Bronchial epithelial cell (primary cell): ENCODE data around the gene FBN1. TPM values are rescaled to one million over a fixed set of nuclear protein-coding genes. Genes with fewer than 3 reads are reported as not detected.

ENCODE experiments used
- DNase-seq: peaks from one replicate; pipeline ENCODE4 v3.0.0-alpha.2; 2010; ENCODE audit warnings: low read depth
- FAIRE-seq: peaks from 2 replicates; lab custom pipeline; 2011; peaks lifted over from hg19 to GRCh38; lab: Jason Lieb, UNC
- H3K27me3 ChIP-seq: 2 replicates; pipeline ENCODE4 v1.5.1; 2011; ENCODE audit warnings: low read length; ENCODE audit not compliant: control insufficient read depth, insufficient read depth
- H3K36me3 ChIP-seq: 2 replicates; pipeline ENCODE4 v1.5.1; 2011; ENCODE audit warnings: low read length; ENCODE audit not compliant: control insufficient read depth, insufficient read depth
- H3K4me3 ChIP-seq: 2 replicates; pipeline ENCODE4 v1.5.1; 2011; ENCODE audit warnings: mild to moderate bottlenecking, low read depth, low read length, control low read depth
- total RNA-seq: library from RNA; depleted of rRNA; stranded (reverse); fragments of >200 nt; gene quantifications from 2 replicates; pipeline ENCODE4 v1.2.1, GENCODE V29; 2014
- TF ChIP-seq, protein P1 (sequence below): IDR thresholded peaks from 2 replicates; pipeline ENCODE4 v1.5.1; 2011; ENCODE audit warnings: mild to moderate bottlenecking, moderate library complexity, low read length, control low read depth, inconsistent platforms; ENCODE audit not compliant: insufficient read depth, severe bottlenecking

The FBN1 gene
- total RNA-seq, 1 donor from 2014 or later: 6.3 TPM

DNA sequence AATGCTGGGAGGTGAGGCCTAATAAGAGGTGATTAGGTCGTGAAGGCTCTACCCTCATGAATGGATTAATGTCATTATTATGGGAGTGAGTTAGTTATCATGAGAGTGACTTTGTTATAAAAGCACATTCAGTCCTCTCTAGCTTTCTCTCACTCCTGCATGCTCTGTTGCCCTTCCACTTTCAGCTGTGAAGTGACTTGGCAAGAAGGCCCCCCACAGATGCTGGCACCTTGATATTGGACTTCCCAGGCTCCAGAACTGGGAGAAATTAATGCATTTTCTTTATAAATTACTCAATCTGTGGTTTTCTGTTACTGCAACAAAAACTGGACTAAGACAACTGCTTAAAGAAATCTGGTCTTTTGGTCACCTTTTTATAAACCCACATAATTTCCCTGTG is 144.3 kb downstream of the FBN1 start:
- DNase-seq (no peak), FAIRE-seq (no peak)
- Histone ChIP-seq H3K36me3 (no peaks in the 10 kb centered on the region), H3K4me3 (no peak overlapping the region), H3K27me3 (no peaks in the 10 kb centered on the region)
- TF ChIP-seq, protein P1, sequence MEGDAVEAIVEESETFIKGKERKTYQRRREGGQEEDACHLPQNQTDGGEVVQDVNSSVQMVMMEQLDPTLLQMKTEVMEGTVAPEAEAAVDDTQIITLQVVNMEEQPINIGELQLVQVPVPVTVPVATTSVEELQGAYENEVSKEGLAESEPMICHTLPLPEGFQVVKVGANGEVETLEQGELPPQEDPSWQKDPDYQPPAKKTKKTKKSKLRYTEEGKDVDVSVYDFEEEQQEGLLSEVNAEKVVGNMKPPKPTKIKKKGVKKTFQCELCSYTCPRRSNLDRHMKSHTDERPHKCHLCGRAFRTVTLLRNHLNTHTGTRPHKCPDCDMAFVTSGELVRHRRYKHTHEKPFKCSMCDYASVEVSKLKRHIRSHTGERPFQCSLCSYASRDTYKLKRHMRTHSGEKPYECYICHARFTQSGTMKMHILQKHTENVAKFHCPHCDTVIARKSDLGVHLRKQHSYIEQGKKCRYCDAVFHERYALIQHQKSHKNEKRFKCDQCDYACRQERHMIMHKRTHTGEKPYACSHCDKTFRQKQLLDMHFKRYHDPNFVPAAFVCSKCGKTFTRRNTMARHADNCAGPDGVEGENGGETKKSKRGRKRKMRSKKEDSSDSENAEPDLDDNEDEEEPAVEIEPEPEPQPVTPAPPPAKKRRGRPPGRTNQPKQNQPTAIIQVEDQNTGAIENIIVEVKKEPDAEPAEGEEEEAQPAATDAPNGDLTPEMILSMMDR: no peak

DNA sequence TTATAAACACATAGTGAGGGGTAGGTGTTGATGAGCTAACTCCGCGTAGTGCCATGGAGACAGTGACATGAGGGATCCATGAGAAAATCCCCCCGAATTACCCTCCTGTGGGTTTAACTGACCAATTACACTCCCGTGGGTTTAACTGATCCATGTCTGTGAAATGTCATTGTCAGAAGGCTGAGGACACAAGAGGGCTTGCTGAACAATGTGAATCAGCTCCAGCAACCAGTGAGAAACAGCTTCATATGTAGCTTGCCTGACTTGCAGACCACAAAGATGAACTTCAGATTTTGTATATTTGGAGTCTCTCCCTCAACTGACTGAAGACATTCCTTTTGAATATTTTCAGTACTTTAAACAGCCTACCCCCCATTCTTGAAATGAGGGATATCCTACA is 144.9 kb downstream of the FBN1 start:
- Histone ChIP-seq H3K4me3 (no peak overlapping the region), H3K27me3 (no peaks in the 10 kb centered on the region), H3K36me3 (no peaks in the 10 kb centered on the region)
- TF ChIP-seq, protein P1: no peak
- no peak for FAIRE-seq
- DNase-seq: no peak

DNA sequence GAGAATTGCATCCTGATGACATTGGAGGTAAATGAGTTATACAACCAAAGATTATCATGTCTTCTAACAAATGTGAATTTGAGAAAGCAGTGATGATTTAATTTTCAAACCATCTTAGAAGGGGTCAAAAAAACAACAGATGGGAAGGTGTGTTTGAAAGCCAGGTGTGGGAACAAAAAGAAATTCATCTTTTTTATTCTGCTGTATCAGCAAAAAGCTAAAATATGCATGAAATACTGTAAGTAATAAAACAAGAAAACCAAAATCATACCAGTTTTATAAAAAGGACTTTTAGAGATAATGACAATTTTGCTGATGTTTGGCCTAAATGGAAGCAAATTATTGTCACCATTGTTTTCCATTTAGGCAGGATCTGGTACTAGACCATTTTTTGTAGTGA is 145.5 kb downstream of the FBN1 start:
- DNase-seq (no peak), FAIRE-seq (no peak)
- Histone ChIP-seq H3K27me3 (no peaks in the 10 kb centered on the region), H3K4me3 (no peak overlapping the region), H3K36me3 (no peaks in the 10 kb centered on the region)
- TF ChIP-seq, protein P1: no peak

DNA sequence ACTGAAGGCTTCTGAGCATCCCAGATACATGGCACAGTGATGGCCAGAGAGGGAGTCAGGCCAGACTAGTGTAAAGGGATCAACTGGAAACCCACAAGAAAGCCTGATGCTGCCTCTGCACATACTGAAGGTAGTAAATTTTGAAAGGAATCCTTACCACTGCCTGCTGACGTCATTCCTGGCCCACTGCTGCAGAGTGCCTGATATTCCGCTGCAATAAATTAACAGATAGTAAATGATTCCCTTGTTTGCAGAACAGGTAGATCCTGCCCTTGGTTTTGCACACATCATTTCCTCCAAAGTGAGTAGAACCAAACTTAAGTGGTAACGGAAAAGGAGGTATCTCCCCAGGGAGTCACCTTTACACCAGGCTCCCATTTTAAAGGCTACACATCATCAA is 146.7 kb downstream of the FBN1 start:
- H3K27me3 ChIP-seq: no peaks in the 10 kb centered on the region
- no peak for FAIRE-seq
- H3K36me3 ChIP-seq: no peaks in the 10 kb centered on the region
- TF ChIP-seq, protein P1: no peak
- no peak overlapping the region for H3K4me3 ChIP-seq
- DNase-seq: no peak

DNA sequence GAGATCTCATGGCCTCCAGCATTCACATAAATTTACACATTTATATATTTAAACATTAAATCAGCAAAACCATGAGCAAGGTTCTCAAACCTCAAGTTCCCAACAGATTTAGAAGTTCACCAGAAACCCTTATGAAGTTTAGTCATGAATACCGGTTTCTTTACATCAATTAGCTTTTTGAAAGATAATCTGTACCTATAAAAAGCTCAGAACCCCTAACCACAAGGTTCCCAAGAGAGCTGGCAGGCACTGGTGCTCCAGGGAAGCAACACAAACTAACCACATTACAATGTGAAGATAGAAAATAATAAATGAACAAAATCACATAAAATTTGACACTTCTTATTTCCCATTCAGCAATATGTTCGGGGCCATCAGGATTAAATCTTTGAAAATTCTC is 150.9 kb downstream of the FBN1 start:
- FAIRE-seq (no peak), DNase-seq (no peak)
- Histone ChIP-seq H3K4me3 (no peak overlapping the region), H3K36me3 (no peaks in the 10 kb centered on the region), H3K27me3 (no peaks in the 10 kb centered on the region)
- TF ChIP-seq, protein P1: no peak

DNA sequence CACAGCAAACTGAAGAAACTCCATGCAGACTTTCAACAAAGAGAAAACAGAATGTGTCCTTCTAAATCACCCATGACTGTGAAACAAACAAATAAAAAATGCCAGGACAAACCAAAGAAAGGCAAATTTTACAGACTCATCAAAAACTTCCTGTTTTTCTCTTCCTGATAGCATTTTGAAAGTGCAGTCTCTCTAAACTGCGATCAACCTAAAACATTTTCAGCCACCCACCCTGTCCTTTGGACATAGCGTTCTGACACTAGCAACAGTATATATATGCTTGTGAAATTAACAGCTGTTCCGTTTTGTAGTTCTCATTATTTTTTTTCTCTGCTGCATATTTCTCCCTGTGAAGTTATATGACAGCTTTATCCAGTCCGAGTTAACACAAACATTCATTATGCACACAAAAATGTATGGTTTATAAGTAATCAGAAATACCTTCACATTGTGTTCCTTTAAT is 151.7 kb downstream of the FBN1 start:
- TF ChIP-seq, protein P1: no peak
- DNase-seq: no peak
- FAIRE-seq: no peak
- Histone ChIP-seq H3K36me3 (no peaks in the 10 kb centered on the region), H3K4me3 (no peak overlapping the region), H3K27me3 (no peaks in the 10 kb centered on the region)
